Measurements from ENCODE around the gene ENOX2.

The ENOX2 gene

GRCh38 chrX:130879869-130880268, 23.1 kb downstream of the ENOX2 start:
- DNase-seq (ENCODE audit: low spot score): no peak

GRCh38 chrX:130878350-130879341, 24.4 kb downstream of the ENOX2 start:
- no peak for DNase-seq (ENCODE audit: low spot score)

- DNase-seq (ENCODE audit: low spot score): no peak
These were observed 25.1 kb downstream of the ENOX2 start for GRCh38 chrX:130877892-130878341.

- DNase-seq (ENCODE audit: low spot score): no peak
These were observed 26.8 kb downstream of the ENOX2 start for GRCh38 chrX:130876226-130876625.

GRCh38 chrX:130874751-130875150, 28.3 kb downstream of the ENOX2 start:
- no peak for DNase-seq (ENCODE audit: low spot score)

GRCh38 chrX:130869239-130869638, 33.8 kb downstream of the ENOX2 start:
- DNase-seq (ENCODE audit: low spot score): no peak

GRCh38 chrX:130861462-130861861, 41.5 kb downstream of the ENOX2 start:
- no peak for DNase-seq (ENCODE audit: low spot score)

GRCh38 chrX:130857207-130857606, 45.8 kb downstream of the ENOX2 start:
- no peak for DNase-seq (ENCODE audit: low spot score)

GRCh38 chrX:130851569-130851968, 51.4 kb downstream of the ENOX2 start:
- DNase-seq (ENCODE audit: low spot score): no peak

- no peak for DNase-seq (ENCODE audit: low spot score)
These were observed 54.2 kb downstream of the ENOX2 start for GRCh38 chrX:130848763-130849162.

- no peak for DNase-seq (ENCODE audit: low spot score)
These were observed 56.3 kb downstream of the ENOX2 start for GRCh38 chrX:130846746-130847145.

- no peak for DNase-seq (ENCODE audit: low spot score)
These were observed 61.2 kb downstream of the ENOX2 start for GRCh38 chrX:130841776-130842175.

GRCh38 chrX:130840345-130840744, 62.7 kb downstream of the ENOX2 start:
- no peak for DNase-seq (ENCODE audit: low spot score)

- no peak for DNase-seq (ENCODE audit: low spot score)
These were observed 66.6 kb downstream of the ENOX2 start for GRCh38 chrX:130836447-130836846.

- DNase-seq (ENCODE audit: low spot score): no peak
These were observed 68.2 kb downstream of the ENOX2 start for GRCh38 chrX:130834830-130835229.

- DNase-seq (ENCODE audit: low spot score): no peak
These were observed 68.9 kb downstream of the ENOX2 start for GRCh38 chrX:130834149-130834548.

GRCh38 chrX:130831347-130831722, 71.7 kb downstream of the ENOX2 start:
- DNase-seq (ENCODE audit: low spot score): no peak

GRCh38 chrX:130830599-130831346, 72.2 kb downstream of the ENOX2 start:
- no peak for DNase-seq (ENCODE audit: low spot score)

GRCh38 chrX:130829526-130830515, 73.2 kb downstream of the ENOX2 start:
- DNase-seq (ENCODE audit: low spot score): no peak

GRCh38 chrX:130828641-130829040, 74.4 kb downstream of the ENOX2 start:
- no peak for DNase-seq (ENCODE audit: low spot score)

GRCh38 chrX:130827648-130828047, 75.4 kb downstream of the ENOX2 start:
- DNase-seq (ENCODE audit: low spot score): no peak

GRCh38 chrX:130826249-130826648, 76.8 kb downstream of the ENOX2 start:
- no peak for DNase-seq (ENCODE audit: low spot score)

All from kidney capillary endothelial cell (primary cell).